ENCODE measurements around the gene SETBP1. TPM values are rescaled to one million over a fixed set of nuclear protein-coding genes. Genes with fewer than 3 reads are reported as not detected.

SETBP1 gene
- total RNA-seq, 4 donors from 2014 or later = 16.2 to 33.6 (median 24.4) TPM

GRCh38 chr18:44796429-44797428 lies 116.0 kb downstream of the SETBP1 start:
- 63 to 69% methylated on average over 6 of the region's 6 CpGs for WGBS, 2 donors (ENCODE audit: low coverage in 1 of 2)

GRCh38 chr18:44798433-44799048 lies 117.9 kb downstream of the SETBP1 start:
- H3K4me1 ChIP-seq = peaks cover 12 to 51% (median 31%) of the 10 kb centered on the region in 4 donors
- no peaks in the 10 kb centered on the region for H3K9me3 ChIP-seq
- H3K4me3 ChIP-seq = no peak overlapping the region
- WGBS, 2 donors (ENCODE audit: low coverage in 1 of 2) = 63 to 79% methylated on average over 3 of the region's 3 CpGs
- in situ Hi-C loops (cut with MboI; ENCODE audit: low pct_ligation_motif_present in 1 of 4, low pct_unique_long_range_greater_than_20kb in 1 of 4, low sequenced_read_pairs in 3 of 4) = loop anchor here in 1 of 4 donors (10.0 kb wide), 1 partner anchor 64 kb away; no protein-coding TSS in a partner anchor
- no peak for TF ChIP-seq POLR2A (IDR thresholded peaks at IDR 0.05)
- TF ChIP-seq EP300 (IDR thresholded peaks at IDR 0.05; ENCODE audit: low read depth) = no peak
- TF ChIP-seq POLR2AphosphoS5 (IDR thresholded peaks at IDR 0.05) = no peak
- TF ChIP-seq CTCF (IDR thresholded peaks at IDR 0.05) = no peak
- no peaks in the 10 kb centered on the region for H3K27me3 ChIP-seq
- no peak for DNase-seq
- H3K27ac ChIP-seq = no peak overlapping the region
- no peaks in the 10 kb centered on the region for H3K36me3 ChIP-seq
- intact Hi-C loops (cut with DNase I; ENCODE audit: low total_unique reads) = no loop called here

More at GRCh38 chr18:44796429-44797428, 116.0 kb downstream of the SETBP1 start:
- intact Hi-C loops (cut with DNase I; ENCODE audit: low total_unique reads) (no loop called here), in situ Hi-C loops (cut with MboI; ENCODE audit: low pct_ligation_motif_present in 1 of 4, low pct_unique_long_range_greater_than_20kb in 1 of 4, low sequenced_read_pairs in 3 of 4) (loop anchor here in 1 of 4 donors (10.0 kb wide), 1 partner anchor 62 kb away; no protein-coding TSS in a partner anchor)
- no peaks in the 10 kb centered on the region for H3K36me3 ChIP-seq
- no peak overlapping the region for H3K4me3 ChIP-seq
- no peaks in the 10 kb centered on the region for H3K9me3 ChIP-seq
- no peak for TF ChIP-seq EP300 (IDR thresholded peaks at IDR 0.05; ENCODE audit: low read depth)
- no peak for TF ChIP-seq POLR2A (IDR thresholded peaks at IDR 0.05)
- no peak for TF ChIP-seq CTCF (IDR thresholded peaks at IDR 0.05)
- no peak for TF ChIP-seq POLR2AphosphoS5 (IDR thresholded peaks at IDR 0.05)
- H3K27ac ChIP-seq = peak overlapping the region in 1 of 4 donors; percentile 8
- H3K27me3 ChIP-seq = no peaks in the 10 kb centered on the region
- peaks cover under 1 to 51% (median 31%) of the 10 kb centered on the region in 4 donors for H3K4me1 ChIP-seq
- no peak for DNase-seq

- TF ChIP-seq CTCF (IDR thresholded peaks at IDR 0.05) (no peak), POLR2AphosphoS5 (IDR thresholded peaks at IDR 0.05) (no peak), POLR2A (IDR thresholded peaks at IDR 0.05) (no peak), EP300 (IDR thresholded peaks at IDR 0.05; ENCODE audit: low read depth) (no peak)
- Histone ChIP-seq H3K4me3 (no peak overlapping the region), H3K27ac (peak overlapping the region in 2 of 4 donors; percentile 13 to 25), H3K9me3 (no peaks in the 10 kb centered on the region), H3K4me1 (peaks cover 20 to 59% (median 39%) of the 10 kb centered on the region in 4 donors), H3K27me3 (no peaks in the 10 kb centered on the region), H3K36me3 (no peaks in the 10 kb centered on the region)
- DNase-seq = no peak
- in situ Hi-C loops (cut with MboI; ENCODE audit: low pct_ligation_motif_present in 1 of 4, low pct_unique_long_range_greater_than_20kb in 1 of 4, low sequenced_read_pairs in 3 of 4) = loop anchor here in 1 of 4 donors (10.0 kb wide), 1 partner anchor 65 kb away; no protein-coding TSS in a partner anchor
- intact Hi-C loops (cut with DNase I; ENCODE audit: low total_unique reads) = no loop called here
- 82 to 87% methylated on average over 4 of the region's 4 CpGs for WGBS, 2 donors (ENCODE audit: low coverage in 1 of 2)
Observed at GRCh38 chr18:44799382-44799906, 118.8 kb downstream of the SETBP1 start.
